ENCODE data around the gene MIOS.

GRCh38 chr7:7564323-7564780 lies 2.3 kb upstream of the MIOS start:
- TF ChIP-seq EZH2 (IDR thresholded peaks at IDR 0.05; ENCODE audit: borderline replicate concordance) (no peak), CTCF (IDR thresholded peaks at IDR 0.05; ENCODE audit: poor library complexity) (no peak), EZH2phosphoT487 (IDR thresholded peaks at IDR 0.05; ENCODE audit: low read depth, severe bottlenecking, unreplicated experiment) (no peak)

All from hepatocyte (in vitro differentiated cells).